NCI-H2107 treated with DMSO at 0.1 percent for 48 hours (cell line): ENCODE results near the gene FARP1.
A peak's percentile ranks its signal among the peaks of the same experiment; 100 is the strongest.

ENCODE experiments used
- DNase-seq: peaks from one replicate; lab custom pipeline; 2025; ENCODE audit not compliant: unreplicated experiment; lab: John Stamatoyannopoulos, UW

The FARP1 gene

GRCh38 chr13:98200211-98200878 lies 57.5 kb downstream of the FARP1 start:
- DNase-seq, result no peak

GRCh38 chr13:98201189-98201588 lies 58.3 kb downstream of the FARP1 start:
- no peak for DNase-seq

GRCh38 chr13:98201984-98202383 lies 59.1 kb downstream of the FARP1 start:
- peak; percentile 46 for DNase-seq

- no peak for DNase-seq
These were observed 60.9 kb downstream of the FARP1 start for GRCh38 chr13:98203646-98204326.

GRCh38 chr13:98204546-98204945 lies 61.7 kb downstream of the FARP1 start:
- DNase-seq, result no peak

- DNase-seq, result no peak
These were observed 64.1 kb downstream of the FARP1 start for GRCh38 chr13:98206946-98207345.

- no peak for DNase-seq
These were observed 64.5 kb downstream of the FARP1 start for GRCh38 chr13:98207416-98207815.

- DNase-seq, result no peak
These were observed 65.7 kb downstream of the FARP1 start for GRCh38 chr13:98208606-98209005.

- no peak for DNase-seq
These were observed 69.9 kb downstream of the FARP1 start for GRCh38 chr13:98212763-98213162.

GRCh38 chr13:98213354-98213753 lies 70.5 kb downstream of the FARP1 start:
- no peak for DNase-seq

GRCh38 chr13:98214008-98214643 lies 71.2 kb downstream of the FARP1 start:
- DNase-seq, result peak; percentile 17

GRCh38 chr13:98214707-98215106 lies 71.8 kb downstream of the FARP1 start:
- peak; percentile 48 for DNase-seq

GRCh38 chr13:98215508-98215907 lies 72.6 kb downstream of the FARP1 start:
- no peak for DNase-seq

GRCh38 chr13:98216135-98216565 lies 73.3 kb downstream of the FARP1 start:
- no peak for DNase-seq

GRCh38 chr13:98216711-98217285 lies 73.9 kb downstream of the FARP1 start:
- DNase-seq, result no peak

GRCh38 chr13:98217597-98217996 lies 74.7 kb downstream of the FARP1 start:
- DNase-seq, result no peak

- DNase-seq, result no peak
These were observed 76.8 kb downstream of the FARP1 start for GRCh38 chr13:98219685-98220084.

GRCh38 chr13:98220271-98220791 lies 77.4 kb downstream of the FARP1 start:
- DNase-seq, result no peak

- DNase-seq, result peak; percentile 71
These were observed 78.3 kb downstream of the FARP1 start for GRCh38 chr13:98221234-98221633.

- no peak for DNase-seq
These were observed 79.2 kb downstream of the FARP1 start for GRCh38 chr13:98222081-98222554.

GRCh38 chr13:98222816-98223215 lies 79.9 kb downstream of the FARP1 start:
- DNase-seq, result no peak
